Parathyroid adenoma (tissue), 2 donors: Measurements from ENCODE around the gene IL21R.
"Not testable (repeated sequence)": the region's sequence is repeated elsewhere in the genome, so short reads cannot be mapped to it uniquely, and the experiment has no call there.

Experiments
- H2AFZ ChIP-seq: fragments of 300-600 bp; sonication (generic); one replicate; pipeline ENCODE4 v1.7.0; 2017; ENCODE audit warnings: antibody characterized with exemption, mild to moderate bottlenecking
- H3K27ac ChIP-seq: fragments of 300-600 bp; sonication (generic); one replicate; pipeline ENCODE4 v1.7.0; 2017
- H3K27me3 ChIP-seq: fragments of 300-600 bp; sonication (generic); one replicate; pipeline ENCODE4 v1.7.0; 2017; ENCODE audit warnings: low read length; ENCODE audit not compliant: control insufficient read depth, insufficient read depth
- H3K36me3 ChIP-seq: fragments of 300-600 bp; sonication (generic); one replicate; pipeline ENCODE4 v1.7.0; 2017; ENCODE audit warnings: low read length; ENCODE audit not compliant: control insufficient read depth, insufficient read depth
- H3K4me1 ChIP-seq: fragments of 300-600 bp; sonication (generic); one replicate; pipeline ENCODE4 v1.7.0; 2017; ENCODE audit warnings: control low read depth
- H3K4me2 ChIP-seq: fragments of 300-600 bp; sonication (generic); one replicate; pipeline ENCODE4 v1.7.0; 2017; ENCODE audit warnings: low read length
- H3K4me3 ChIP-seq: fragments of 300-600 bp; sonication (generic); one replicate; pipeline ENCODE4 v1.7.0; 2017; ENCODE audit warnings: low read depth, low read length
- H3K79me2 ChIP-seq: fragments of 300-600 bp; sonication (generic); one replicate; pipeline ENCODE4 v1.7.0; 2017; ENCODE audit warnings: control low read depth
- H3K9ac ChIP-seq: fragments of 300-600 bp; sonication (generic); one replicate; pipeline ENCODE4 v1.7.0; 2017; ENCODE audit warnings: mild to moderate bottlenecking
- H3K9me3 ChIP-seq: fragments of 300-600 bp; sonication (generic); one replicate; pipeline ENCODE4 v1.7.0; 2017; ENCODE audit warnings: low read length; ENCODE audit not compliant: control insufficient read depth
- TF ChIP-seq, protein P1 (sequence below): fragments of 300-600 bp; sonication (generic); IDR thresholded peaks from one replicate; pipeline ENCODE4 v1.7.0; 2017; ENCODE audit warnings: antibody characterized with exemption, mild to moderate bottlenecking
- donor health status: primary hyperparathyroidism.

The IL21R gene

DNA sequence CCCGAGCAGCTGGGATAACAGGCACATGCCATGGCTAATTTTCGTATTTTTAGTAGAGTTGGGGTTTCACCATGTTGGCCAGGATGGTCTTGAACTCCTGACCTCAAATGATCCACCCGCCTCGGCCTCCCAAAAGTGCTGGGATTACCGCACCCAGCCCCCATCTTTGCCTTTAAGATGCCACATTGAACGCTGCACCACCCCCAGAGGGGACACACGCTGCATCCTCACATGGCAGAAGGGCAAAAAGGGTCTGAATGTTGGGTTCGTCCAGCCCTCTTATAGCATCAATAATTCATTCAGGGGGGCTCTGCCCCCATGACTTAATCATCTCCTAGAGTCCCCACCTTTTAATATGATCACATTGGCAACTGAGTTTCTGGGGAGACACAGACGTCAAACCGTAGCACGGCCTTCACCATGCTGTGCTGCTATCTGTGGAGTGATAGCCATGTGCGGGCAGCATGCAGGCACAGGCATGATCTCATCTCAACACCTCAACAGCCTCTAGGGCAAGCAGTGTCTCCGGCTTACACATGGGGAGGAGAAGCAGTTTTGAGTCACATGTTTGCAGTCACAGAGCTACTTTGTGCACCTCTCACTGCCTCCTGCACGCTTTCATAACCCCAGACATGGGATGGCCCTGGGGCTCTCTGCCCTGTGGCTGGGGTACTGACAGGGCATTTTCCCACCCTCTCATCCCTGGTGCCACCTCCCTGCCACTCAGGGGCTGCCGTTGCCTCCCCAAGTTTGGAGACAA, 30.0 kb downstream of the IL21R start:
- H3K4me1 ChIP-seq, result no peaks in the 10 kb centered on the region
- H2AFZ ChIP-seq, result no peak overlapping the region
- no peaks in the 10 kb centered on the region for H3K9me3 ChIP-seq
- no peaks in the 10 kb centered on the region for H3K36me3 ChIP-seq
- no peaks in the 10 kb centered on the region for H3K79me2 ChIP-seq
- H3K27ac ChIP-seq, result no peak overlapping the region
- H3K4me2 ChIP-seq, result no peak overlapping the region
- no peak overlapping the region for H3K4me3 ChIP-seq
- TF ChIP-seq, protein P1, sequence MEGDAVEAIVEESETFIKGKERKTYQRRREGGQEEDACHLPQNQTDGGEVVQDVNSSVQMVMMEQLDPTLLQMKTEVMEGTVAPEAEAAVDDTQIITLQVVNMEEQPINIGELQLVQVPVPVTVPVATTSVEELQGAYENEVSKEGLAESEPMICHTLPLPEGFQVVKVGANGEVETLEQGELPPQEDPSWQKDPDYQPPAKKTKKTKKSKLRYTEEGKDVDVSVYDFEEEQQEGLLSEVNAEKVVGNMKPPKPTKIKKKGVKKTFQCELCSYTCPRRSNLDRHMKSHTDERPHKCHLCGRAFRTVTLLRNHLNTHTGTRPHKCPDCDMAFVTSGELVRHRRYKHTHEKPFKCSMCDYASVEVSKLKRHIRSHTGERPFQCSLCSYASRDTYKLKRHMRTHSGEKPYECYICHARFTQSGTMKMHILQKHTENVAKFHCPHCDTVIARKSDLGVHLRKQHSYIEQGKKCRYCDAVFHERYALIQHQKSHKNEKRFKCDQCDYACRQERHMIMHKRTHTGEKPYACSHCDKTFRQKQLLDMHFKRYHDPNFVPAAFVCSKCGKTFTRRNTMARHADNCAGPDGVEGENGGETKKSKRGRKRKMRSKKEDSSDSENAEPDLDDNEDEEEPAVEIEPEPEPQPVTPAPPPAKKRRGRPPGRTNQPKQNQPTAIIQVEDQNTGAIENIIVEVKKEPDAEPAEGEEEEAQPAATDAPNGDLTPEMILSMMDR, result no peak
- no peaks in the 10 kb centered on the region for H3K27me3 ChIP-seq
- H3K9ac ChIP-seq, result no peak overlapping the region

DNA sequence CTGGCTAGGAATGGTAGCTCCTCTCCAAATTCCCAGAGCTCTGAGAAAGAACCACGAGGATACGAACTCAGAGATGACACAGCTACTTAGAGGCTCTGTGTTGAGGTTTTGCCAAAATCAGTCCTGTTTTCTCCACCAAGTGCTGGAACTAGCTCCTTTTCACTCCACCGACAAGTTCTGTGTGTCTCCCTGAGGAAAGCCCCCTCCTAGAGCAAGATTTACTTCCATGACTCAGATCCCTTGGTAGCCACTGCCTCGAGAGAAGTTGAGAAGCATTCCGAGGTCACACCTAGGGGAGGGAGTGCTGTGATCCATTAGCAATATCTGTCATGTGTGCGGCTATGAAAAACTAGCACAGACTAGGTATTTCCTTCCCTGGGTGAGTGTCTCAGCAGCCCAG, 30.6 kb downstream of the IL21R start:
- Histone ChIP-seq H3K9ac (no peak overlapping the region), H3K4me3 (no peak overlapping the region), H3K36me3 (no peaks in the 10 kb centered on the region), H3K27ac (no peak overlapping the region), H3K79me2 (no peaks in the 10 kb centered on the region), H2AFZ (no peak overlapping the region), H3K4me1 (no peaks in the 10 kb centered on the region), H3K9me3 (no peaks in the 10 kb centered on the region), H3K4me2 (no peak overlapping the region), H3K27me3 (no peaks in the 10 kb centered on the region)
- TF ChIP-seq, protein P1, result no peak

DNA sequence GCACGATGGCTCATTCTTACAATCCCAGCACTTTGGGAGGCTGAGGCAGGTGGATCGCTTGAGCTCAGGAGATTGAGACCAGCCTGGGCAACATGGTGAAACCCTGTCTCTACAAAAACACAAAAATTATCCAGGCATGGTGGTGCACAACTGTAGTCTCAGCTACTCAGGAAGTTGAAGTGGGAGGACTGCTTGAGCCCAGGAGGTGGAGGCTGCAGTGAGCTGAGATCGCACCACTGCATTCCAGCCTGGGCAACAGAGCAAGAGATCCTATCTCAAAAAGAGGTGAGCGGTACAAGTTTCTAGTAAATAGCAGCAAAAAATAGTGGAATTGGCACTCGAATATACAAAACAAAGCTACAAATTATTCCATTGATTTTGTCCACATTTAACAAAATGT, 31.2 kb downstream of the IL21R start:
- H3K9me3 ChIP-seq, H3K9ac ChIP-seq, H2AFZ ChIP-seq, H3K27ac ChIP-seq, H3K4me3 ChIP-seq, H3K4me1 ChIP-seq, H3K36me3 ChIP-seq, H3K27me3 ChIP-seq, H3K79me2 ChIP-seq, H3K4me2 ChIP-seq: not testable (repeated sequence)

DNA sequence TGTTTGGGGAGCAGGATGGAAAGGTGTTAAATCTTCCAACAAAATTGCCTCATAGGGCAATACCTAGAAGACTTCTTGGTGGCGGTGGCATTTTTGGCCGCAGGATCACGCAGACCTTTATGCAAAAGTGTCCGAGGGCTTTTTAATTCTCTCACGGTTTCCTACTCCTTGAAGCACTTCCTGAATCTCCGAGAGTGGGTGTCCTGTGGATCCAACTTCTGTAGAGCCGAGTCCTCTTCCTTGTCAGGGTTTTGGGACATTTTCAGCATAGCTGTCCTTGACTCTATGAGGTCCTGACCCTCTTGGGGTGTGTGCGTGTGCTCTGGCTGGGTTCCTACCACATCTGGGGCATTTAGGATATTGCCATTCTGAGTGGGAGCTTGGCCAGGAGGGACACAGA, 31.7 kb downstream of the IL21R start:
- Histone ChIP-seq H3K4me1 (no peaks in the 10 kb centered on the region), H3K79me2 (no peaks in the 10 kb centered on the region), H3K9ac (no peak overlapping the region), H3K4me3 (no peak overlapping the region), H3K27ac (no peak overlapping the region), H3K27me3 (no peaks in the 10 kb centered on the region), H3K9me3 (no peaks in the 10 kb centered on the region), H2AFZ (no peak overlapping the region), H3K4me2 (no peak overlapping the region), H3K36me3 (no peaks in the 10 kb centered on the region)
- TF ChIP-seq, protein P1, result no peak

DNA sequence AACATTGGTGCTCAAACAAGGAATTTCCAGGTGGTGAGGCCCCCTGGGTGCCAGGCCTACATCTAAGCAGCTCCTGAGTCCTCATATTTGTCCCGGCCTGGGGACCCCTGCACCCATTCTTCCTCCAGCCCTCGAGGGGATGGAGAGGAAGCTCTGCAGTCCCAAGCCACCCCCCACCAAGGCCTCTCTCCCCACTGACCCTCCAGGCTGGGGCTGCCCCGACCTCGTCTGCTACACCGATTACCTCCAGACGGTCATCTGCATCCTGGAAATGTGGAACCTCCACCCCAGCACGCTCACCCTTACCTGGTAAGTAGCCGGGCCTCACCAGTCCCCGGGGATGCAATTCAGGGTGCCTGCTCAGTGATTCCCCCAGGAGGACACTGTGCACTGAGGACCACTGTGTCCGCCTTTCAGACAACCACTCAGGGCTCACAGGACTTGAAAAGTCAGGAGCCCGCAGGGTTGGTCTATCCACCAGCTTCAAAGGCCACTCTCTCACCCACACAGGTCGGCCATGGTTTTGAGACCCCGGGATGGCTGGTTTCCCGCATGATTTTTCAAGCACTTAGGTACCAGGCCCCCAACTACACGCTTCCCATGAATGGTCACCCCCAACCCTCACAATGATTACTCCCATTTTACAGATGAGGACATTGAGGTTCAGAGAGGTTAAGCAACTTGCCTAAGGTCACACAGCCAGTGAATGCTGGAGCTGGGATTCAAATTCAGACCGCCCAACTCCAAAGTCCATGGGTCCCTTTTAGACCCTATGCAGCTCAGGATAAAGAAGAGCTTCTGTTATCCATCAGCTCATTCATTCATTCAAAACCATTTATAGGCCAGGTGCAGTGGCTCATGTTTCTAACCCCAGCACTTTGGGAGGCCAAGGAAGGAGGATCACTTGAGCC, 32.4 kb downstream of the IL21R start:
- Histone ChIP-seq H3K36me3 (no peaks in the 10 kb centered on the region), H3K27ac (no peak overlapping the region), H3K9ac (no peak overlapping the region), H3K4me1 (no peaks in the 10 kb centered on the region), H3K79me2 (no peaks in the 10 kb centered on the region), H2AFZ (no peak overlapping the region), H3K9me3 (no peaks in the 10 kb centered on the region), H3K4me3 (no peak overlapping the region), H3K4me2 (no peak overlapping the region), H3K27me3 (no peaks in the 10 kb centered on the region)
- TF ChIP-seq, protein P1, result no peak

DNA sequence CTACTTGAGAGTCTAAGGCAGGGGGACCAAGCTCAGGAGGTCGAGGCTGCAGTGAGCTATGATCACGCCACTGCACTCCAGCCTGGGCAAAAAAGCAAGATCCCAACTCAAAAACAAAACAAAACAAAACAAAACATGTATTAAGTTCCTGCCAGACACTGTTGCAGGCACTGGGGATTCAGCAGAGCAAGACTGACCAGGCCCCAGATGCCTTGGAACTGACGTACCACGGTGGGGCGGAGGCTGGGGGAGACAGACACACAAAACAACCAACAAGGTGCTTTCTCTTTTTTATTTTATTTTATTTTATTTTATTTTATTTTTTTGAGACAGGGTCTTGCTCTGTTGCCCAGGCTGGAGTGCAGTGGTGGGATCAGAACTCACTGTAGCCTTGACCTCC, 33.2 kb downstream of the IL21R start:
- H3K79me2 ChIP-seq, H3K27ac ChIP-seq, H3K27me3 ChIP-seq, H3K4me1 ChIP-seq, H2AFZ ChIP-seq, H3K4me3 ChIP-seq, H3K4me2 ChIP-seq, H3K36me3 ChIP-seq, H3K9ac ChIP-seq, H3K9me3 ChIP-seq: not testable (repeated sequence)
